T-helper 1 cell treated with Interleukin-12 subunit alpha and Interleukin-12 subunit beta and Interleukin-4 antibody, amounts not matched to agents 30 ng/mL and 1 ng/mL, for 36 hours (primary cell): ENCODE measurements around the gene ARHGAP42. TPM values are rescaled to one million over a fixed set of nuclear protein-coding genes. Genes with fewer than 3 reads are reported as not detected.
"Not testable (repeated sequence)": the region's sequence is repeated elsewhere in the genome, so short reads cannot be mapped to it uniquely, and the experiment has no call there.

Experiments used
- intact Hi-C: fragments of 100-400 bp; cut with micrococcal nuclease; formaldehyde crosslinking; loops from one replicate; pipeline ENCODE4 v1.15.1; 2024
- total RNA-seq: library from RNA; stranded (reverse); gene quantifications from 2 replicates; pipeline ENCODE4 v1.2.3, GENCODE V29; 2022

The ARHGAP42 gene, protein sequence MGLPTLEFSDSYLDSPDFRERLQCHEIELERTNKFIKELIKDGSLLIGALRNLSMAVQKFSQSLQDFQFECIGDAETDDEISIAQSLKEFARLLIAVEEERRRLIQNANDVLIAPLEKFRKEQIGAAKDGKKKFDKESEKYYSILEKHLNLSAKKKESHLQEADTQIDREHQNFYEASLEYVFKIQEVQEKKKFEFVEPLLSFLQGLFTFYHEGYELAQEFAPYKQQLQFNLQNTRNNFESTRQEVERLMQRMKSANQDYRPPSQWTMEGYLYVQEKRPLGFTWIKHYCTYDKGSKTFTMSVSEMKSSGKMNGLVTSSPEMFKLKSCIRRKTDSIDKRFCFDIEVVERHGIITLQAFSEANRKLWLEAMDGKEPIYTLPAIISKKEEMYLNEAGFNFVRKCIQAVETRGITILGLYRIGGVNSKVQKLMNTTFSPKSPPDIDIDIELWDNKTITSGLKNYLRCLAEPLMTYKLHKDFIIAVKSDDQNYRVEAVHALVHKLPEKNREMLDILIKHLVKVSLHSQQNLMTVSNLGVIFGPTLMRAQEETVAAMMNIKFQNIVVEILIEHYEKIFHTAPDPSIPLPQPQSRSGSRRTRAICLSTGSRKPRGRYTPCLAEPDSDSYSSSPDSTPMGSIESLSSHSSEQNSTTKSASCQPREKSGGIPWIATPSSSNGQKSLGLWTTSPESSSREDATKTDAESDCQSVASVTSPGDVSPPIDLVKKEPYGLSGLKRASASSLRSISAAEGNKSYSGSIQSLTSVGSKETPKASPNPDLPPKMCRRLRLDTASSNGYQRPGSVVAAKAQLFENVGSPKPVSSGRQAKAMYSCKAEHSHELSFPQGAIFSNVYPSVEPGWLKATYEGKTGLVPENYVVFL
- 0.25 TPM in 1 of 2 replicates, not detected in the other for total RNA-seq

DNA sequence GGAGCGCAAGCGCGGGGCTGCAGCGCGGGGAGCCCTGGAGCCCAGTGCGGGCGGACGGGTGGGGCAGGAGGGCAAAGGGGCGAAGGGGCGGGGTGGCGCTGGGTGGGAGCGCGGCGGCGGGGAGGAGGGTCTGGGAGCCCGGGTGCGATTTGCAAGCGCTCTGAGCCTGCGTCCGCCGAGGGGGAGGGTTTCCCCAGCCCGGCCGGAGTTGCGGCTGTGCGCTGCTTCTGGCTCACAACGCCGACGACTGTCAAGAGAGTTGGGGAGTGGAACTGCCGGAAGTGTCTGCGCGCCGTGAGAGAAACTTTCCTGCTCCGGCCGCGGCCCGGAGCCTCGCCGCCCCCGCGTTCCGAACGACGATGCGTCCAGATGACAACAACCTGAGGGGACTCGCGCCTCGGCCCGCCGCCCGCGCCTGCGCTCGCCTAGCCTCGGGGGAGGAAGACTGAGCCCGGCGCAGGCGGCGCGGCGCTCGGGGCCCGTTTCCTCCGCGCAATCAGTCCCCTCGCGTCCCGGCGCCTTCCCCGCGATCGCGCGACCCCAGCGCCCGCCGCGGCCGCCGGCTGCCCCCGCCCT lies at the start of gene ARHGAP42:
Gene ARHGAP42 (plus strand): TSS at position 235 of the 576 bp plus-strand sequence. CDS start 391 bp downstream, outside the sequence.
- intact Hi-C loops: no loop called here

DNA sequence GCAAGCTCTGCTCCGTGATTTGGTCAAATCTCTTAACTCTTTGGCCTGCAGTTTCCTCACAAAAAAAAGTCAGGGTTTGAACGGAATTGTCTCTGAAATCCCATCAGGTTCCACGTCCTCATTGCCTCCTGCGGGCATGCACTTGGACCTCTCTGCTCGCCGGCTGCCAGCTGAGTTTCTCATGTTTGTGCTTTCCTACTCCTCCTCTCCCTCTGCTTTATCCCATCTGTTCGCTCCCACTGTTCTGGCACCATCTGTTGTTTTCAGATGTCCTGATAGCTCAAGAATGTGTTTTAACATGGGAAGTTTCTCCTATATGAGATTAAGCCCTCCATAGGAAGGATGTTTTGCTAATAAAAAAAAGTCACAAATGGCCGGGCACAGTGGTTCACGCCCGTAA lies 49.4 kb upstream of the ARHGAP42 start:
- intact Hi-C loops: no loop called here

DNA sequence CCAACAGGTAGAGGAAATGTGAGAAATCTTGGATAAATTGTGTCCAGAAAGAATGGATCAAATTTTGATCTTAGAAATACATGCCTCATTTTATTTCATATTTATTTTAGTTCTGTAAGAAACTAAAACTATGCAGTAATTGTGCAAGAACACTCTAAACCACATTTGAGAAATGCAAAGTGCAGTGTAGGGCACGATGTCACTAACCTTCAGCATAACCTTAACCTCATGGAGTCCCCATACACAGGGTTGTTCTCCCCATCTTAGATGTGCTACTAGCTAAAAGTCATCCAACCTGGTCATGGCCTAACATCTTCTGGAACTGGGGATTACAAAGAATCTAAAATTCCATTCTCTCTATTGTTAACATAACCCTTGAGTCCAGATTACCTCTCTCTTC lies 48.4 kb upstream of the ARHGAP42 start:
- intact Hi-C loops: no loop called here

DNA sequence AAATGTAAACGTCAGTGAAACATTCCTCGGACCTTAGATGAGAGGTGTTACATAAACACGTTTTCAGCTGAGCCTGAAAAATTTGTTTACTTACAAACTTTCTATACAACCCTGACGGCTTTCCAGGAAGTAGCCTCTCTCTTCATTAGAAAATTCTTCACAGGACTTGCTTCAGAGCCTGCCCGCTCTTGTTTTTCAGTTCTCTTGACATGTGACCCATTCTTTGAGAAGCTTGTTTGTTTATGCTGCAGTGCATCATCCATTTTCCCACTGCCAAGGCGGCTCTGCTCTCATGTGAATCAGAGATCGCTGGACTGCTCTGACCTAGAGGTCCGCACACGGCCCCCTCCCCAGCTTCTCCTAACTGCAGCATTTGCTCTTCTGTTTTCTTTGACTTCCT lies 47.9 kb upstream of the ARHGAP42 start:
- intact Hi-C loops: no loop called here

DNA sequence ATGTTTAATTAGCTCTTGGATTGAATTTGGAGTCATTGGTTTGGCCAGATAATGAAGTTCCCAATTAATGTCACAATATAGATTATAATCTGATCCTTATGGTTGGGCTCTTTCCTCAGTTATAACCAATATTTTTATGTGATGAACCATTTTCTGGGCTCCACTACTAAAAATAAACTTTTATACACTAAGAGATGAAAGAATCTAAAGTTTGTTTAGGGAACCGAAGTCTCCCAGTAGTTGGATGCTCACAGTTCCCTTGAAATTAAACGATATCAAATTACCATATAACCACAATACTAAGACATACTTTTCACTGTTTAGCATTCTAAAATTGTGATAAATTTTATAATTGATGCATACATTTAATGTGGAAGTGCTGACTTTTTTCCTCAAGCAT lies 47.0 kb upstream of the ARHGAP42 start:
- intact Hi-C loops: no loop called here

DNA sequence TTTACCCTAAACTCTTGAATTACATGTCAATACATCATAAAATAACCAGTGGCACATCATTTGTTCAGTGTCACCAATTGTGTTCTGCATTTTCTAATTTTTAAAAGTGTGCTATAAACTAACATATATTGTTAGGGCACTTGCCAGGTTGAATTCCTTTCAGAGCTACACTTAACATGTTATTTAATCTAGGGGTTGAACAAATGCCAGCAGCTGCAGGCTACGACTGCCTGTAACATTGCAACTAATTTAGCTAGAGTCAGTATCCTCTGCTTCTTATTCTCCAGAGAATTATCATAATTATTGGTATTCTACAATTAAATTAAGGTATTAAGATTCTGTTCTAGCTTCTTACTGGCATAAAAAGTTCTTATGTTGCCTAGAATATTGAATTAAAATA lies 46.4 kb upstream of the ARHGAP42 start:
- intact Hi-C loops: no loop called here

DNA sequence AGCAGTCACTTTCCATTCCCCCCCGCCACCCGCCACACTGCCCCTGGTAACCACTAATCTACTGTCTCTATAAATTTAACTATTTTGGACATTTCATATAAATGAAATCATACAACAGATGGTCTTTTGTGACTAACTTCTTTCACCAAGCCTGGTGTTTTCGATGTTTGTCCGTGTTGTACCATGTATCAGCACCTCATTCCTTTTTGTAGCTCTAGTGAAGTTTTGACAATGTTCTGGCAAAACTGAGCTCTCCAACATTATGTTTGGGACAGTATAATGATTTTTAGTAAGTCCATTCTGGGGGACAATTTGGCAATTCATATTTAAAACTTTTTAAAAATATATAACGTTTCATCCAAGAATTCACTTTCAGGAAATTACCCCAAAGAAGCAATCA lies 45.6 kb upstream of the ARHGAP42 start:
- intact Hi-C loops: no loop called here

DNA sequence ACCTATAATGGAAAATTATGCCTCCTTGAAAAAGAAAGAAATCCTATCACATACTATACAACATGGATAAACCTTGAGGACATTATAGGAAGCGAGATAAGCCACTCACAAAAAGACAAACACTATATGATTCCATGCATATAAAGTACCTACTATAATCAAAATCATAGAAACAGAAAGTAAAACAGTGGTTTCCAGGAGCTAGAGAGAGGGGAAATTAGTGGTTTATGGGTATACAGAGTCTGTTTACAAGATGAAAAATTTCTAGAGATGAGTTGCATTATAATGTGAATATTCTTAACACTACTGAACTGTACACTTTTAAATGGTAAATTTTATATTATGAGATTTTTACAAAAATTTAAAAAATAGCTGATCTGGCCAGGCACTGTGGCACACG lies 40.5 kb upstream of the ARHGAP42 start:
- intact Hi-C loops: no loop called here

DNA sequence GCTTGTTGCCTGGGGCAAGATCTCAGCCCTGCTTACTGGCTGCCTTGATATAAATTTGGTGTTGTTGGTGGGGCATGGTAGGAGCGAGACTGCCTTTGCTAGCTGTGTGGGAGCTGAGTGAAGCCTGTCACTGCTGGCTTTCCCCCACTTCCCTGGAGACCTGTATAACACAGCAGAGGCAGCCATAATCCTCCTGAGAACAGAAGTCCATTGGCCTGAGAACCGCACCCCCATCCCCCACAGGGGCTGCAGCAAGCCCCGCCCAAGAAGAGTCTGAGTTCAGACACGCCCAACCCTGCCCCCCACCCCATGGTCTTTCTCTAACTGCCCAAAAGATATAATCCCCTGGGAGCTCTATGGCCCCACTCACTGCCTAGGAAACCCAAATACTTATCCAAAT lies 39.2 kb upstream of the ARHGAP42 start:
- intact Hi-C loops: no loop called here

DNA sequence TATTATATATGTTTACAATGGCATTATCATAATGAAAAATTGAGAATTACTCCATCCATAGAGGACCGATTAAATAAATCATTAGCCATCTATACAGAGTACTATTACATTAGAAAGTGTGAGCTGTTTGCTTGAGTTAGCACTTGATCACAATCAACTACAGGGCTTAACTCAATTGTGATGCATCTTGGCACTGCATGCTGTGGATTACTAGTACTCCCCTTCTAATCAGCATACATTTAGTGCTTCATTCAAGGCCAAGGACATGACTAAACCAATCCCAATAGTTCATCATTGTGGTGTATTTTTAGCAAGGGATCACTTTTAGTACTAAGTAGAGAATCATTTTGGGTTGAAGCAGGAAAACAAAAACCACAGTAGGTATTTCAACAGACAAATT lies 23.5 kb upstream of the ARHGAP42 start:
- intact Hi-C loops: no loop called here

DNA sequence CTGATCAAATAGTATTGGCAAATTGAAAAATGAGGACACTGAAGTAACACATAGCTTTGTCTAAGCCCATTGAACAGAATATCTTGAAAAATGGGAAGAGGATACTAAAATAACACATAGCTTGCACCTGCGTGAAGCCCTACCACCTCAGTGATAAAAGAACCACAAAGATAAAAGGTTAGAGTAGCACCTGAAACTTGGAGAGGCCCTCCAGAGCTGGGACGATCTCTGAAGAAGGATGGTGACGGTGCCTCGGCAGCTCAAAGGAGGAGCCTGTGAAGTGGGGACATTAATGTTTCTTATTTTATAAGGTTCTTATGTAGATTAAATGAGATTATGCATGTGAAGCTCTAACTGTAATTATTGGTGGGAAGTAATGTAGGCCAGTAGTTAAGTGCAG lies 23.1 kb upstream of the ARHGAP42 start:
- intact Hi-C loops: no loop called here

DNA sequence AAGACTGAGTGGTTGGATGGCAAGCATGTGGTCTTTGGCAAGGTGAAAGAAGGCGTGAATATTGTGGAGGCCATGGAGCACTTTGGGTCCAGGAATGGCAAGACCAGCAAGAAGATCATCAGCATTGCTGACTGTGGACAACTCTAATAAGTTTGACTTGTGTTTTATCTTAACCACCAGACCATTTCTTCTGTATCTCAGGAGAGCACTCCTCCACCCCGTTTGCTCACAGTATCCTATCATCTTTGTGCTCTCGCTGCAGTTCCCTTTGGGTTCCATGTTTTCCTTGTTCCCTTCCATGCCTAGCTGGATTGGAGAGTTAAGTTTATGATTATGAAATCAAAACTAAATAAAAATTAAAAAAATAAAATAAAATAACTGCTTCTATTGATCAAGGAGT lies 20.3 kb upstream of the ARHGAP42 start:
- intact Hi-C loops: not testable (repeated sequence)

DNA sequence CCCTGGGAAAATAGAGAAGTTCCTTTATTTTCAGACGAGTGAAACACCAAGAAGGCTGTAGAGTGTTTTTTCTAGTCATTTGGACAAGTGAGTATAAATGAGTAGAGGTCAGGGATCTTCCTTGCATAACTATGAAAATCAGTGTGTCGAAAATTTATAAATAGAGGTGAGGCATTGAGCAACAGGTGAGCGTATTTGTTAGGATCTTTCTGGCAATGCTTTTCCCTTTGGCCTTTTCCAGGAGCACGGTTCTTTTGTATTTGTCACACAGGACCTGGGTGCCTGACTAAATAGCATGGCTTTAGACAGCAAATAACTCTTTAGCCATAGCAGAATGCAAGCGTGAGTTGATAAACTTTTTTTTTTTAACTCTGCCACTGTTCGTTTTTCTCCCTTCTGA lies 19.6 kb upstream of the ARHGAP42 start:
- intact Hi-C loops: no loop called here

DNA sequence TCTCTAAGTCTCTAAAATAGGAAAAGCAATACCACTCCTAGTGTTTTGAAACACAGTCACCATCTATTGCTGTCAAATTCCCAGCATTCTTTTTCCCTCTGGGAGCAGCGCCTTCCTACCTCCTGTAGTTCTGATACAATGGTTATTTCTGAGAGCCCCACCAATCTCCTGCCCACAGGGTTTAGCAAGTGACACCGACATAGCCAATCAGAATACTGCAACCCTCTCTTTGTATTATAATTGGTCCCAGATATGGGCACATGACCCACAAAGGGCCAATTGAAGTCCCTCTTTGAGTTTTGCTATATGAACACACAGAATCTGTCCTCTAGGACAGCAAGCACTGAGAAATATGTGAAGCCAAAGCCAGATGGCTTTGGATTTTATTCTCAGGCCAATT lies 16.9 kb upstream of the ARHGAP42 start:
- intact Hi-C loops: no loop called here

DNA sequence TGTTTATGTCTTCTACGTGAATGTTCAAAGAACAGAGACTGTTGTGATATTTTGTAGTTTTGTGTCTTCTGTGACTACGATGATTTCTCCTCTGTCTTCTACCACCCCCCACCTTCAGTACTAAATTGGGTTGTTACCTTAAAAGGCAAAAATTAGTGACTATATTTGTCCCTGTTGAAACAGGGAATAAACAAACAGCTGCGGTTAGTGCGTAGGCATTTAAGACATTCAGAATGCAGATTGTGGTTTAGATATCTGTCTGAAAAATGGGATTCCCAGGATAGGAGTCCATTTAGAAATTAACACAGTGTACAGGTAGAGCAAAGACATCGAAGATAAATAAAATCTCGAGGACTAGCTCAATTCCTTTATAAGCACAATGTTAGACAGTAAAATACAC lies 15.6 kb upstream of the ARHGAP42 start:
- intact Hi-C loops: no loop called here

DNA sequence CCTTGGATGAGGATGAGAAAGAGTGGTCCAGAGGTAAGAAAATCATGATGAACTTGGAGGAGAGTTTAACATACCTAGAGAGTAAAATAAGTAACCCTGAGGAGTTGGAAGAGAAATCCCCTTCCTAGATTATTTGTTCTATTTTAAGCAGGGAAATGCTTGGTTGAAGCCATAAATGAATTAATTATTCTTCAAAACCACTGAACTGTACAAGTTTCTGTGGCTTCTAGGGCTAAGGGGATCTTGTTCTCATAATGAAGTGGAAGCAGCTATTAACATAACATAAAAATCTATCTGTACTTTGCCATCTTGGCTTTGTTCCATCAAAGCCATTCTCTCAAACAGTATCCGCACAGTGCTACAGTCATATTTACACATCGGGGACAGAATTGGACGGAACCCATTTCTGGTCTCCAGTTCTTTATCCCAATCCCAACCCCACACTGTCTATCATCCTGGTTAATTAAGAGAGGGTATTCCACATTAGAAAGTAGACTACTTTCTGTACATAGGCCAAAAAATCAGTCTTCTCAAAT lies 14.5 kb upstream of the ARHGAP42 start:
- intact Hi-C loops: no loop called here

DNA sequence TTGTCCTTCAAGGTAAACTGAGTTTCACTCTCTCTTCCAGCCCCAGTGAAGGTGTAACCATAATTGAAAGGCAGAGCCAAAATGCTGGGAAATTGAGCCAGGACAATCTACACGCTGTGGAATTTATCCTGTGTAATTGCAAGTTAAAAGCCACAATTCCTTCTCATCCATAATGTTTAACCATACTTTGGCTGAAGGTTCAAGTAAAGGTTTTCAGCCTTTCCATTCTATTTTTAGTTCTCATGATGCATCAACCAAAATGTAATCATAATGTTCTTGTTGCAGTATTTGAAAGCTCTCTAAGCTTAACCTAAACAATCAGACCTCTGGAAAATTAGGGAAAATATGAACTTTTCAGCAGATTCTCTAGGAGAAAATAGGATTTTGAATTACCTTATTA lies 14.0 kb upstream of the ARHGAP42 start:
- intact Hi-C loops: no loop called here

DNA sequence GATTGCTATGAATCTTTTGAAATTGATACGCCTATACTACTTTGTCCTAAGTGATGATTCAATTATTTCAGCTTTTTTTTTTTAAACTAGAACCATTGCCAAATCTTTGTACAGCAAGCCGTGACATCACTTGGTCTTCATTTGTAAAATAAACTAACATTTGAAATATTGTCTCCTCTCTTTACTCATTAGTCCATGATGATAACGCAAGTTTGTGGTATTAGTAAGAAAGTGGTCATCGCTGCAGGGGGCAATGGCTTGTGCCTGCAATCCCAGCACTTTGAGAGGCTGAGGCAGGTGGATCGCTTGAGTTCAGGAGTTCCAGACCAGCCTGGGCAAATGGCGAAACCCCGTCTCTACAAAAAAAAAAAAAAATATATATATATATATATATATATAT lies 12.9 kb upstream of the ARHGAP42 start:
- intact Hi-C loops: no loop called here

DNA sequence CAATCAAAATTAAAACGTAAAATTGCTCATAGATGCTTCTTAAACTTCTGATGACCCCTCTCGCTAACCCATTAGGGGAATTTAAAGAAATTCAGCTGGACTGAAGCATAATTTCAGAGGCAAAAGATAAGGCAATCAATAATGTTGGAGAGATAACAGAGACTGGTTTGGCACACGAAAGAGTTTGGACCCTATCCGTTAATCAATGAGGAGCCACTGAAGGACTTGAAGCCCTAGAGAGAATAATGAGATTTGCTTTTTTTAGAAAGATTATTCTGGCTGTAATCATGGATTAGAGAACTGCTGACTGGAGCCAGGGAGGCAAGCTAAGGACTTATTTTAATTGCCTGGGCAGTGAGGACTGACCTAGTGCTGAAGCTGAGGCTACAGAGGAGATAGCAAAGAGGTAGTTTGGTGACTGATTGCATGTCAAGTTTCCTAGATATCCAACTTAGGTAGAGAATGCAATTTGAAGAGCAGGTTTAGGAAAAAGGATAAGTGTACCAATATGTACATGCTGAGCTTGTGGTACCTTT lies 11.9 kb upstream of the ARHGAP42 start:
- intact Hi-C loops: no loop called here

DNA sequence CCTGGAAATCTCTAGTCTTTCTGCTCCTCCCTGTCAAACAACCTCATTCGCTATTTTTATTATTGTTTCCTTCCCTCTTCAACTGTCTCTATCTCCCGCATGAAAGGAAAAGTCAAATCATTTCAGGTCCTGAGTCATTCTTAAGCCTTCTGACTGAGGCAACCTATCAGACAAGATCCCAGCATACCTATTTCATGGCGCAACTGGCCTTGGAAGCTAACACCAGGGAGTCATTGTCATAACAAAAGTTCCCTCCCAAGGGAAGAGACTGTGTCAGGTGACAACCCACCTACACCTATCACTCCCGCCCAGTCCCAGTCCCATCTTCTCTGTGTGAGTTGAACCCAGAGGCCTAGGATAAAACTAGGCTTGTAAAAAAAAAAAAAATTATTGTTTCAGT lies 10.2 kb upstream of the ARHGAP42 start:
- intact Hi-C loops: no loop called here

DNA sequence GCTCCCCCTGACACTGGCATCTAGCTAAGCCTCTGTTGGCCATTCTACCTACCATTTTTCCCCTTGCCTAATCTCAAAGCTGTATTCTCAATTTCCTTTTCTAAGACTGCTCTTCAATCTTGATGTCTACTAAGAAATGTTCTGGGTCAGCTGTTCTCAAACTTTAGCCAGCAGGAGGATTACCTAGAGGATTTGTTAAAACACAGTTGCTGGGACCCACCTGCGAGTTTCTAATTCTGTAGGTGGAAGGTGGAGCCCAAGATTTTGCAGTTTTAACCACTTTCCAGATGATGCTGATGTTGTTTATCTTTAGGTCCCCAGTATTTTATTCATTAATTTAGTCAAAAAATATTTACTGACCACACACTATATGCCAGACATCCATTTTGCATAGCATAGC lies 9.3 kb upstream of the ARHGAP42 start:
- intact Hi-C loops: no loop called here

DNA sequence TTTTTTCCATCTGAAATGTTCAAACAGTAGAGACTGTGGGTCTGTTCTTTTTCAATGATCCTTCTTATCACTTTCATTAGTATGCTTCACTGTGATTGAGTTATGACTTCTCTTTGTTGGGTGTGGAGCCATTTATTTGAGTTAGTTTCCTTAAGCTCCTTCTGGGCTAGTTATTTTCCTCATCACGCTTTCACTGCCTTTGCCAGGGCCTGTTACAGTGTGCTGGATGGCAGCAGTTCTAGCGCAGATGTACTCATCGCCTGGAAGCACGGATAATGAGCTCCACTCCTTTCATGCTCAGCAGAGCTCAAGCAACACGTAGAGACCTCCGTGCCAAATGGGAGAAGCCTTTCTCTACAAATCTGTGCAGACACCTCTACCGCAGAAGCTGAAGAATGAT lies 7.0 kb upstream of the ARHGAP42 start:
- intact Hi-C loops: loop anchor here (5.0 kb wide), 1 partner anchor 247 kb away; no protein-coding TSS in a partner anchor
